ENCODE measurements around the gene TPCN2. TPM values are rescaled to one million over a fixed set of nuclear protein-coding genes. Genes with fewer than 3 reads are reported as not detected.

The TPCN2 gene
- total RNA-seq, 2 donors from 2014 or later, result 14.5 to 21.1 TPM

- TF ChIP-seq, protein P1, sequence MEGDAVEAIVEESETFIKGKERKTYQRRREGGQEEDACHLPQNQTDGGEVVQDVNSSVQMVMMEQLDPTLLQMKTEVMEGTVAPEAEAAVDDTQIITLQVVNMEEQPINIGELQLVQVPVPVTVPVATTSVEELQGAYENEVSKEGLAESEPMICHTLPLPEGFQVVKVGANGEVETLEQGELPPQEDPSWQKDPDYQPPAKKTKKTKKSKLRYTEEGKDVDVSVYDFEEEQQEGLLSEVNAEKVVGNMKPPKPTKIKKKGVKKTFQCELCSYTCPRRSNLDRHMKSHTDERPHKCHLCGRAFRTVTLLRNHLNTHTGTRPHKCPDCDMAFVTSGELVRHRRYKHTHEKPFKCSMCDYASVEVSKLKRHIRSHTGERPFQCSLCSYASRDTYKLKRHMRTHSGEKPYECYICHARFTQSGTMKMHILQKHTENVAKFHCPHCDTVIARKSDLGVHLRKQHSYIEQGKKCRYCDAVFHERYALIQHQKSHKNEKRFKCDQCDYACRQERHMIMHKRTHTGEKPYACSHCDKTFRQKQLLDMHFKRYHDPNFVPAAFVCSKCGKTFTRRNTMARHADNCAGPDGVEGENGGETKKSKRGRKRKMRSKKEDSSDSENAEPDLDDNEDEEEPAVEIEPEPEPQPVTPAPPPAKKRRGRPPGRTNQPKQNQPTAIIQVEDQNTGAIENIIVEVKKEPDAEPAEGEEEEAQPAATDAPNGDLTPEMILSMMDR (IDR thresholded peaks at IDR 0.05), result no peak
- Histone ChIP-seq H3K4me3 (no peak overlapping the region), H3K27ac (no peak overlapping the region), H3K36me3 (no peaks in the 10 kb centered on the region), H3K27me3 (peaks cover 3% of the 10 kb centered on the region), H3K4me1 (no peaks in the 10 kb centered on the region), H3K9me3 (no peaks in the 10 kb centered on the region), H3K9ac (ENCODE audit: low read depth in 2 of 2, low read length in 2 of 2) (no peak overlapping the region)
- DNase-seq, result no peak
- intact Hi-C loops (cut with DNase I), result no loop called here
Observed at GRCh38 chr11:69158301-69159149, 109.8 kb downstream of the TPCN2 start.

GRCh38 chr11:69159150-69159852 lies 110.6 kb downstream of the TPCN2 start:
- H3K36me3 ChIP-seq, result no peaks in the 10 kb centered on the region
- H3K4me1 ChIP-seq, result no peaks in the 10 kb centered on the region
- intact Hi-C loops (cut with DNase I), result no loop called here
- no peak for DNase-seq
- H3K4me3 ChIP-seq, result no peak overlapping the region
- H3K9ac ChIP-seq (ENCODE audit: low read depth in 2 of 2, low read length in 2 of 2), result no peak overlapping the region
- no peak overlapping the region for H3K27ac ChIP-seq
- H3K27me3 ChIP-seq, result peaks cover 3% of the 10 kb centered on the region
- no peaks in the 10 kb centered on the region for H3K9me3 ChIP-seq
- TF ChIP-seq, protein P1 (IDR thresholded peaks at IDR 0.05), result no peak

DNA sequence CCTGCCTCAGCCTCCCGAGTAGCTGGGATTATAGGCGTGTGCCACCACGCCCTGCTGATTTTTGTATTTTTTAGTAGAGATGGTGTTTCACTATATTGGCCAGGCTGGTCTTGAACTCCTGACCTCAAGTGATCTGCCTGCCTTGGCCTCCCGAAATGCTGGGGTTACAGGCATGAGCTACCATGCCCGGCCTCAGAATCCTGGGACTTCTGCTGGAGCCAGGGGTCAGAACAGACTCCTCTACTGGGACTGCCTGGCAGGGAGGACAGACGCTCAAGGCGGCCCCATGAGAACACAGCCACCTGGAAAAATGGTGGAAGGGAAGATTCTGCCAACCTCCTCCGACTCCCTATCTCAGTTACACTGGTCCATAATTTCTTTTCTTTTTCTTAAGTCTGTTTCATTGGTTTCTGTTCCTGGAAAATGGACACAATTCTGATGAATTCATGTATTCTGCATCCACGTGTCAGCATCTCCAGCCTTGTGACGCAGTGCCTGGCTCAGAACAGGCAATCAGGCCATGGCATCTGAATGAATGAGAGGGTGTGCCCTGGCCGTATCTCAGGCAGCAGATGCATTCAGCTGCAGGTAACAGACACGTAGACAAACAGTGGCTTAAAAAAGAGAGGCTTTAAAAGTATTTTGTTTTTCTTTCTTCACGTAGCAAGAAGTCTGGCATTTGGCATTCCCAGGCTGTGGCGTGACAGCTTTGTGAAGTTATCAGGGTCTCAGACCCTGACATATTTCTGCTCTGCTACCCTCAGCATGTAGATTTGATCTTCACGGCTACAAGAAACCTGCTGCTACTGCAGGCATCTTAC lies 111.8 kb downstream of the TPCN2 start:
- no peak overlapping the region for H3K27ac ChIP-seq
- no peaks in the 10 kb centered on the region for H3K9me3 ChIP-seq
- H3K36me3 ChIP-seq, result no peaks in the 10 kb centered on the region
- no peaks in the 10 kb centered on the region for H3K4me1 ChIP-seq
- DNase-seq, result no peak
- H3K9ac ChIP-seq (ENCODE audit: low read depth in 2 of 2, low read length in 2 of 2), result no peak overlapping the region
- TF ChIP-seq, protein P1 (IDR thresholded peaks at IDR 0.05), result no peak
- peaks cover 3% of the 10 kb centered on the region for H3K27me3 ChIP-seq
- intact Hi-C loops (cut with DNase I), result no loop called here
- no peak overlapping the region for H3K4me3 ChIP-seq

DNA sequence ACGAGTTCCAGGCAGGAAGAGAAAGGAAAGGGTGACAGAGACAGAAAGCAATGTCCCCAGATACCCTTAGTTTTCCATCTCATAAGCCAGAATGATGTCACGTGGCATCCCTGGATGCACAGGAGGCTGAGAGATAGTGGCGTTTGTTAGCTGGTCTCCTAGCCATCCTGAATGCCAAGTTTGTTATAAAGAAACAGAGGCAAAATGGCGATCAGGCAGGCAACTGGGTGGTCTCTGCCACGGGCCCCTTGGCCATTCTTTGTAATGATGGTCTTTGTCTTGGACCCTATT lies 112.3 kb downstream of the TPCN2 start:
- no peak for DNase-seq
- no peak overlapping the region for H3K27ac ChIP-seq
- TF ChIP-seq, protein P1 (IDR thresholded peaks at IDR 0.05), result no peak
- H3K27me3 ChIP-seq, result peaks cover 3% of the 10 kb centered on the region
- no peak overlapping the region for H3K9ac ChIP-seq (ENCODE audit: low read depth in 2 of 2, low read length in 2 of 2)
- intact Hi-C loops (cut with DNase I), result no loop called here
- no peak overlapping the region for H3K4me3 ChIP-seq
- H3K4me1 ChIP-seq, result no peaks in the 10 kb centered on the region
- H3K36me3 ChIP-seq, result no peaks in the 10 kb centered on the region
- no peaks in the 10 kb centered on the region for H3K9me3 ChIP-seq

- Histone ChIP-seq H3K9ac (ENCODE audit: low read depth in 2 of 2, low read length in 2 of 2) (no peak overlapping the region), H3K9me3 (no peaks in the 10 kb centered on the region), H3K36me3 (no peaks in the 10 kb centered on the region), H3K27ac (no peak overlapping the region), H3K27me3 (no peaks in the 10 kb centered on the region), H3K4me3 (no peak overlapping the region), H3K4me1 (no peaks in the 10 kb centered on the region)
- intact Hi-C loops (cut with DNase I), result no loop called here
- DNase-seq, result no peak
- TF ChIP-seq, protein P1 (IDR thresholded peaks at IDR 0.05), result no peak
Observed at GRCh38 chr11:69162505-69162904, 113.8 kb downstream of the TPCN2 start.

Measured in colonic mucosa (tissue), 4 donors.